MCF 10A (cell line): ENCODE measurements around the gene STK11. TPM values are rescaled to one million over a fixed set of nuclear protein-coding genes. Genes with fewer than 3 reads are reported as not detected.
A peak's percentile ranks its signal among the peaks of the same experiment; 100 is the strongest.
"Not testable (repeated sequence)": the region's sequence is repeated elsewhere in the genome, so short reads cannot be mapped to it uniquely, and the experiment has no call there.

ENCODE experiments used
- BruUV-seq: library from RNA; stranded (reverse); fragments of 400-500 nt; replicated peaks from 2 replicates; lab custom pipeline; 2021; lab: Mats Ljungman, UMichigan
- CTCF ChIA-PET: fragments of 300-600 bp; sonication (Branson Sonifier 250); formaldehyde crosslinking; extraction: SDS; loops from one replicate; lab custom pipeline; 2021; ENCODE audit warnings: antibody characterized with exemption, inconsistent platforms; lab: Yijun Ruan, JAX
- POLR2A ChIA-PET: fragments of 300-600, 350-650 bp; sonication (Branson Sonifier 250); formaldehyde crosslinking; extraction: SDS; loops from one replicate; lab custom pipeline; 2020; ENCODE audit warnings: antibody characterized with exemption, inconsistent platforms; lab: Yijun Ruan, JAX
- DNase-seq: peaks from one replicate; pipeline ENCODE4 v3.0.0-alpha.2; 2018; ENCODE audit not compliant: unreplicated experiment
- H3K27ac Mint-ChIP-seq: one replicate; pipeline ENCODE4 v1.8.0; 2022; ENCODE audit warnings: mild to moderate bottlenecking, low read depth, mixed read lengths; ENCODE audit not compliant: unreplicated experiment
- H3K27me3 Mint-ChIP-seq: one replicate; pipeline ENCODE4 v1.8.0; 2022; ENCODE audit warnings: mixed read lengths; ENCODE audit not compliant: insufficient read depth, unreplicated experiment
- H3K36me3 Mint-ChIP-seq: one replicate; pipeline ENCODE4 v1.8.0; 2022; ENCODE audit warnings: mild to moderate bottlenecking, moderate library complexity, mixed read lengths; ENCODE audit not compliant: insufficient read depth, unreplicated experiment
- H3K4me1 Mint-ChIP-seq: one replicate; pipeline ENCODE4 v1.8.0; 2022; ENCODE audit warnings: mixed read lengths; ENCODE audit not compliant: insufficient read depth, unreplicated experiment
- H3K4me3 Mint-ChIP-seq: one replicate; pipeline ENCODE4 v1.8.0; 2022; ENCODE audit warnings: mild to moderate bottlenecking, moderate library complexity, mixed read lengths; ENCODE audit not compliant: unreplicated experiment
- H3K9me3 Mint-ChIP-seq: one replicate; pipeline ENCODE4 v1.8.0; 2022; ENCODE audit warnings: mixed read lengths; ENCODE audit not compliant: unreplicated experiment
- CTCF ChIP-seq: fragments of 200-600 bp; IDR thresholded peaks from one replicate; pipeline ENCODE4 v1.8.0; 2022; ENCODE audit warnings: antibody characterized with exemption, mild to moderate bottlenecking; ENCODE audit not compliant: unreplicated experiment
- intact Hi-C: fragments of 100-400 bp; cut with micrococcal nuclease; formaldehyde crosslinking; loops from 2 replicates; pipeline ENCODE4 v1.14.1; 2022
- total RNA-seq: library from RNA; stranded (reverse); gene quantifications from 2 replicates; pipeline ENCODE4 v1.2.3, GENCODE V29; 2022

STK11 gene
- total RNA-seq, 1 experiment from 2014 or later: 65.6 TPM

- H3K27ac Mint-ChIP-seq: peak overlapping the region; percentile 51
- H3K27me3 Mint-ChIP-seq: no peaks in the 10 kb centered on the region
- H3K36me3 Mint-ChIP-seq: peaks cover 6% of the 10 kb centered on the region
- no peak for TF ChIP-seq CTCF
- no peak overlapping the region for H3K4me3 Mint-ChIP-seq
- intact Hi-C loops: loop anchor here (5.0 kb wide), 1 partner anchor 81 kb away; the partner anchor contains the start of gene GPX4
- no peaks in the 10 kb centered on the region for H3K9me3 Mint-ChIP-seq
- H3K4me1 Mint-ChIP-seq: peaks cover 34% of the 10 kb centered on the region
- POLR2A ChIA-PET: interaction anchor here (0.7 to 2.1 kb wide), 4 partner anchors 10 to 244 kb away, joined by 3 to 8 read pairs (median 6); partner anchors contain the start of gene SBNO2
- CTCF ChIA-PET: no interaction called here
- peak; percentile 90 for DNase-seq
- BruUV-seq: no TSS peak
Measured at GRCh38 chr19:1183543-1184172, 21.9 kb upstream of the STK11 start.

- CTCF ChIA-PET: interaction anchor here (0.7 to 0.9 kb wide), 2 partner anchors 112 to 132 kb away, joined by 3 read pairs; no protein-coding TSS in a partner anchor
- BruUV-seq: no TSS peak
- intact Hi-C loops: no loop called here
- no peaks in the 10 kb centered on the region for H3K36me3 Mint-ChIP-seq
- no peak for DNase-seq
- no peaks in the 10 kb centered on the region for H3K9me3 Mint-ChIP-seq
- no peak for TF ChIP-seq CTCF
- no peaks in the 10 kb centered on the region for H3K4me1 Mint-ChIP-seq
- H3K27me3 Mint-ChIP-seq: no peaks in the 10 kb centered on the region
- no peak overlapping the region for H3K4me3 Mint-ChIP-seq
- POLR2A ChIA-PET: interaction anchor here (0.6 kb wide), 1 partner anchor 188 kb away, joined by 3 read pairs; no protein-coding TSS in a partner anchor
- no peak overlapping the region for H3K27ac Mint-ChIP-seq
Measured at GRCh38 chr19:1189419-1189818, 16.2 kb upstream of the STK11 start.

- DNase-seq: no peak
- no peaks in the 10 kb centered on the region for H3K9me3 Mint-ChIP-seq
- no peaks in the 10 kb centered on the region for H3K27me3 Mint-ChIP-seq
- intact Hi-C loops: no loop called here
- no peak overlapping the region for H3K4me3 Mint-ChIP-seq
- ChIA-PET CTCF (interaction anchor here (0.6 to 0.7 kb wide), 3 partner anchors 16 to 161 kb away, joined by 3 to 4 read pairs (median 4); no protein-coding TSS in a partner anchor), POLR2A (no interaction called here)
- no TSS peak for BruUV-seq
- no peaks in the 10 kb centered on the region for H3K36me3 Mint-ChIP-seq
- no peak overlapping the region for H3K27ac Mint-ChIP-seq
- no peak for TF ChIP-seq CTCF
- H3K4me1 Mint-ChIP-seq: peaks cover 10% of the 10 kb centered on the region
Measured at GRCh38 chr19:1199531-1199930, 6.0 kb upstream of the STK11 start.

- H3K27me3 Mint-ChIP-seq, H3K36me3 Mint-ChIP-seq, H3K27ac Mint-ChIP-seq, H3K4me1 Mint-ChIP-seq, H3K9me3 Mint-ChIP-seq, H3K4me3 Mint-ChIP-seq, DNase-seq, POLR2A ChIA-PET, BruUV-seq, intact Hi-C loops: not testable (repeated sequence)
- CTCF ChIA-PET: interaction anchor here (0.6 kb wide), 2 partner anchors 27 to 430 kb away, joined by 3 to 4 read pairs; no protein-coding TSS in a partner anchor
Measured at GRCh38 chr19:1200614-1201013, 5.0 kb upstream of the STK11 start.
